Measurements from ENCODE around the gene TMEM156.

- TF ChIP-seq, protein P1, sequence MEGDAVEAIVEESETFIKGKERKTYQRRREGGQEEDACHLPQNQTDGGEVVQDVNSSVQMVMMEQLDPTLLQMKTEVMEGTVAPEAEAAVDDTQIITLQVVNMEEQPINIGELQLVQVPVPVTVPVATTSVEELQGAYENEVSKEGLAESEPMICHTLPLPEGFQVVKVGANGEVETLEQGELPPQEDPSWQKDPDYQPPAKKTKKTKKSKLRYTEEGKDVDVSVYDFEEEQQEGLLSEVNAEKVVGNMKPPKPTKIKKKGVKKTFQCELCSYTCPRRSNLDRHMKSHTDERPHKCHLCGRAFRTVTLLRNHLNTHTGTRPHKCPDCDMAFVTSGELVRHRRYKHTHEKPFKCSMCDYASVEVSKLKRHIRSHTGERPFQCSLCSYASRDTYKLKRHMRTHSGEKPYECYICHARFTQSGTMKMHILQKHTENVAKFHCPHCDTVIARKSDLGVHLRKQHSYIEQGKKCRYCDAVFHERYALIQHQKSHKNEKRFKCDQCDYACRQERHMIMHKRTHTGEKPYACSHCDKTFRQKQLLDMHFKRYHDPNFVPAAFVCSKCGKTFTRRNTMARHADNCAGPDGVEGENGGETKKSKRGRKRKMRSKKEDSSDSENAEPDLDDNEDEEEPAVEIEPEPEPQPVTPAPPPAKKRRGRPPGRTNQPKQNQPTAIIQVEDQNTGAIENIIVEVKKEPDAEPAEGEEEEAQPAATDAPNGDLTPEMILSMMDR (IDR thresholded peaks at IDR 0.05) = no peak
- TF ChIP-seq POLR2AphosphoS5 (IDR thresholded peaks at IDR 0.05) (no peak), POLR2A (IDR thresholded peaks at IDR 0.05) (no peak)
These were observed 46.6 kb upstream of the TMEM156 start for GRCh38 chr4:39078829-39079228.

Data from breast epithelium (tissue), 3 donors.